ENCODE measurements around the gene ARHGEF4. TPM values are rescaled to one million over a fixed set of nuclear protein-coding genes. Genes with fewer than 3 reads are reported as not detected.
A peak's percentile ranks its signal among the peaks of the same experiment; 100 is the strongest.

ARHGEF4 gene
- total and polyA plus RNA-seq, 10 of the 15 experiments (the other 5 are each of a cell fraction or from before 2014, with no cell fraction given), result 0.02 to 0.24 (median 0.16) TPM; not detected in 6

- H3K4me1 ChIP-seq (ENCODE audit: control insufficient read depth, insufficient read depth, low read length), result no peaks in the 10 kb centered on the region
- ChIA-PET SMC1A (ENCODE audit: uncharacterized antibody, unreplicated experiment) (interaction anchor here (0.9 to 4.8 kb wide), 7 partner anchors 25 to 124 kb away, joined by 3 to 41 read pairs (median 10); no protein-coding TSS in a partner anchor), CTCF (interaction anchor here (0.8 to 12.4 kb wide), 10 partner anchors 14 to 305 kb away, joined by 3 to 265 read pairs (median 4); no protein-coding TSS in a partner anchor), POLR2A (no interaction called here), RAD21 (ENCODE audit: unreplicated experiment) (interaction anchor here (0.7 to 4.3 kb wide), 8 partner anchors 21 to 1593 kb away, joined by 3 to 32 read pairs (median 4); no protein-coding TSS in a partner anchor)
- no peaks in the 10 kb centered on the region for H3K79me2 ChIP-seq (ENCODE audit: control insufficient read depth, insufficient read depth, low read length)
- 70% methylated on average over 30 of the region's 30 CpGs for WGBS (ENCODE audit: insufficient coverage, insufficient replicate concordance, low lambda C conversion rate, missing lambda C conversion rate)
- in situ Hi-C loops (cut with MboI) (no loop called here), intact Hi-C loops (cut with micrococcal nuclease; ENCODE audit: unreplicated experiment) (loop anchor here (1.0 kb wide), 2 partner anchors 26 to 75 kb away; no protein-coding TSS in a partner anchor)
- no peaks in the 10 kb centered on the region for H3K27me3 ChIP-seq (replicated peaks in 1 of 2; ENCODE audit: control insufficient read depth in 2 of 2, insufficient read depth in 2 of 2, low read length in 1 of 2)
- DNase-seq (ENCODE audit: low read depth, low spot score) (no peak), ATAC-seq (no peak), FAIRE-seq (no peak)
- no TSS peak for BruUV-seq (replicated peaks)
- no peaks in the 10 kb centered on the region for H4K20me1 ChIP-seq (ENCODE audit: control insufficient read depth, insufficient read depth)
- H3K9me3 ChIP-seq (replicated peaks; ENCODE audit: control insufficient read depth, insufficient read depth, low read length), result no peaks in the 10 kb centered on the region
- H2AFZ ChIP-seq (ENCODE audit: control insufficient read depth, low read depth, low read length), result peak overlapping the region; percentile 97
- H3K36me3 ChIP-seq (ENCODE audit: control insufficient read depth in 2 of 2, insufficient read depth in 2 of 2, low read length in 1 of 2), result no peaks in the 10 kb centered on the region
- TF ChIP-seq, protein P1, sequence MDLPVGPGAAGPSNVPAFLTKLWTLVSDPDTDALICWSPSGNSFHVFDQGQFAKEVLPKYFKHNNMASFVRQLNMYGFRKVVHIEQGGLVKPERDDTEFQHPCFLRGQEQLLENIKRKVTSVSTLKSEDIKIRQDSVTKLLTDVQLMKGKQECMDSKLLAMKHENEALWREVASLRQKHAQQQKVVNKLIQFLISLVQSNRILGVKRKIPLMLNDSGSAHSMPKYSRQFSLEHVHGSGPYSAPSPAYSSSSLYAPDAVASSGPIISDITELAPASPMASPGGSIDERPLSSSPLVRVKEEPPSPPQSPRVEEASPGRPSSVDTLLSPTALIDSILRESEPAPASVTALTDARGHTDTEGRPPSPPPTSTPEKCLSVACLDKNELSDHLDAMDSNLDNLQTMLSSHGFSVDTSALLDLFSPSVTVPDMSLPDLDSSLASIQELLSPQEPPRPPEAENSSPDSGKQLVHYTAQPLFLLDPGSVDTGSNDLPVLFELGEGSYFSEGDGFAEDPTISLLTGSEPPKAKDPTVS (IDR thresholded peaks at IDR 0.05; ENCODE audit: low read depth, low read length), result no peak
- TF ChIP-seq, protein P2, sequence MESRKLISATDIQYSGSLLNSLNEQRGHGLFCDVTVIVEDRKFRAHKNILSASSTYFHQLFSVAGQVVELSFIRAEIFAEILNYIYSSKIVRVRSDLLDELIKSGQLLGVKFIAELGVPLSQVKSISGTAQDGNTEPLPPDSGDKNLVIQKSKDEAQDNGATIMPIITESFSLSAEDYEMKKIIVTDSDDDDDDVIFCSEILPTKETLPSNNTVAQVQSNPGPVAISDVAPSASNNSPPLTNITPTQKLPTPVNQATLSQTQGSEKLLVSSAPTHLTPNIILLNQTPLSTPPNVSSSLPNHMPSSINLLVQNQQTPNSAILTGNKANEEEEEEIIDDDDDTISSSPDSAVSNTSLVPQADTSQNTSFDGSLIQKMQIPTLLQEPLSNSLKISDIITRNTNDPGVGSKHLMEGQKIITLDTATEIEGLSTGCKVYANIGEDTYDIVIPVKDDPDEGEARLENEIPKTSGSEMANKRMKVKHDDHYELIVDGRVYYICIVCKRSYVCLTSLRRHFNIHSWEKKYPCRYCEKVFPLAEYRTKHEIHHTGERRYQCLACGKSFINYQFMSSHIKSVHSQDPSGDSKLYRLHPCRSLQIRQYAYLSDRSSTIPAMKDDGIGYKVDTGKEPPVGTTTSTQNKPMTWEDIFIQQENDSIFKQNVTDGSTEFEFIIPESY (IDR thresholded peaks at IDR 0.05), result no peak
- TF ChIP-seq POLR2AphosphoS5 (IDR thresholded peaks at IDR 0.05; ENCODE audit: low read length), result no peak
- TF ChIP-seq, protein P3, sequence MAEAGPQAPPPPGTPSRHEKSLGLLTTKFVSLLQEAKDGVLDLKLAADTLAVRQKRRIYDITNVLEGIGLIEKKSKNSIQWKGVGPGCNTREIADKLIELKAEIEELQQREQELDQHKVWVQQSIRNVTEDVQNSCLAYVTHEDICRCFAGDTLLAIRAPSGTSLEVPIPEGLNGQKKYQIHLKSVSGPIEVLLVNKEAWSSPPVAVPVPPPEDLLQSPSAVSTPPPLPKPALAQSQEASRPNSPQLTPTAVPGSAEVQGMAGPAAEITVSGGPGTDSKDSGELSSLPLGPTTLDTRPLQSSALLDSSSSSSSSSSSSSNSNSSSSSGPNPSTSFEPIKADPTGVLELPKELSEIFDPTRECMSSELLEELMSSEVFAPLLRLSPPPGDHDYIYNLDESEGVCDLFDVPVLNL (IDR thresholded peaks at IDR 0.05; ENCODE audit: low read depth, low read length), result no peak
- H3K9ac ChIP-seq (ENCODE audit: control insufficient read depth, insufficient read depth, low read length), result no peak overlapping the region
- H3K27ac ChIP-seq (ENCODE audit: control insufficient read depth, insufficient read depth), result no peak overlapping the region
- no peak overlapping the region for H3K4me3 ChIP-seq
- H3K4me2 ChIP-seq (ENCODE audit: control insufficient read depth, insufficient read depth), result peak overlapping the region; percentile 97; the same call in 1 of the 2 replicates
Observed at GRCh38 chr2:130798472-130799218, 38.1 kb upstream of the ARHGEF4 start.
